C1 segment of cervical spinal cord (tissue), 14 donors: ENCODE data around the gene ST8SIA2.

ENCODE experiments used
- DNase-seq, 14 donors: peaks; one replicate each; lab custom pipeline; 2025; lab: John Stamatoyannopoulos, UW

ST8SIA2 gene

GRCh38 chr15:92399271-92399950 is 5.7 kb downstream of the ST8SIA2 start:
- no peak for DNase-seq

- no peak for DNase-seq
Measured at GRCh38 chr15:92400573-92400972, 6.9 kb downstream of the ST8SIA2 start.

GRCh38 chr15:92400980-92401787 is 7.5 kb downstream of the ST8SIA2 start:
- DNase-seq: no peak

- no peak for DNase-seq
Measured at GRCh38 chr15:92402751-92403150, 9.1 kb downstream of the ST8SIA2 start.

- DNase-seq: no peak
Measured at GRCh38 chr15:92405942-92406341, 12.3 kb downstream of the ST8SIA2 start.

- no peak for DNase-seq
Measured at GRCh38 chr15:92407321-92407720, 13.6 kb downstream of the ST8SIA2 start.

- DNase-seq: no peak
Measured at GRCh38 chr15:92407916-92408315, 14.2 kb downstream of the ST8SIA2 start.

GRCh38 chr15:92409006-92409405 is 15.3 kb downstream of the ST8SIA2 start:
- DNase-seq: no peak

GRCh38 chr15:92409521-92409920 is 15.8 kb downstream of the ST8SIA2 start:
- DNase-seq: no peak

- no peak for DNase-seq
Measured at GRCh38 chr15:92410537-92410936, 16.9 kb downstream of the ST8SIA2 start.

- DNase-seq: no peak
Measured at GRCh38 chr15:92411256-92411655, 17.6 kb downstream of the ST8SIA2 start.

GRCh38 chr15:92413510-92413909 is 19.8 kb downstream of the ST8SIA2 start:
- no peak for DNase-seq

- DNase-seq: no peak
Measured at GRCh38 chr15:92415639-92416297, 22.1 kb downstream of the ST8SIA2 start.

GRCh38 chr15:92416557-92416956 is 22.9 kb downstream of the ST8SIA2 start:
- no peak for DNase-seq

GRCh38 chr15:92417716-92418115 is 24.0 kb downstream of the ST8SIA2 start:
- DNase-seq: no peak

- DNase-seq: no peak
Measured at GRCh38 chr15:92418864-92419263, 25.2 kb downstream of the ST8SIA2 start.

- DNase-seq: no peak
Measured at GRCh38 chr15:92421976-92422375, 28.3 kb downstream of the ST8SIA2 start.

GRCh38 chr15:92425578-92426225 is 32.0 kb downstream of the ST8SIA2 start:
- no peak for DNase-seq

GRCh38 chr15:92429378-92430068 is 35.8 kb downstream of the ST8SIA2 start:
- no peak for DNase-seq

GRCh38 chr15:92430069-92430440 is 36.4 kb downstream of the ST8SIA2 start:
- DNase-seq: no peak

GRCh38 chr15:92435145-92435544 is 41.5 kb downstream of the ST8SIA2 start:
- no peak for DNase-seq

- DNase-seq: no peak
Measured at GRCh38 chr15:92438471-92438870, 44.8 kb downstream of the ST8SIA2 start.
